ENCODE results near the gene WDTC1.

DNA sequence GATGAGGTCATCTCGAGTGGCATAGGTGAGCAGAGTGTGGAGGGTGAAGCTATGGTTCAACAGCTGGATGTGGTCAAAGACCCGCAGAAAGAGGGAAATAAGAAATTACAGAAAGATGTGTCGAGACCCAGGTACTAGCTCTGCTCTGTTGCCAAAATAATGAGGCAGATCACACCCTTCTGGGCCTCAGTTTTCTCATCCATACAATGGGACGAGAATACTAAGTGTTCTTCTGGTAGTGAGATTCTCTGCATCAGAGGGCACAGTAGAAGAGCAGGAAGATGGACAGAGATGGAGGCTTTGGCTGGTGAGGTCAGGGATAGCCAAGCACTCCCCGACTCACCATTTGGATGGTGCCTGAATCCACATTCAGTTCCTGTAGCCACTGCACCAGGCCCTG is 121.3 kb downstream of the WDTC1 start:
- TF ChIP-seq RBBP5 (IDR thresholded peaks at IDR 0.05; ENCODE audit: borderline replicate concordance, low read depth, low read length) (no peak), RNF2 (IDR thresholded peaks at IDR 0.05; ENCODE audit: borderline replicate concordance, low read depth, low read length, missing control alignments, poor library complexity, severe bottlenecking) (no peak), HDAC6 (IDR thresholded peaks at IDR 0.05; ENCODE audit: low read depth, low read length) (no peak), HDAC2 (IDR thresholded peaks at IDR 0.05; ENCODE audit: borderline replicate concordance in 1 of 2, low read depth in 2 of 2, low read length in 2 of 2) (no peak), MAFK (IDR thresholded peaks at IDR 0.05; ENCODE audit: low read depth, low read length) (no peak), TCF12 (IDR thresholded peaks at IDR 0.05; ENCODE audit: low read depth, low read length) (no peak), CEBPB (IDR thresholded peaks at IDR 0.05; ENCODE audit: low read depth, low read length) (no peak), SP1 (IDR thresholded peaks at IDR 0.05; ENCODE audit: low read depth, low read length) (no peak), POLR2AphosphoS5 (IDR thresholded peaks at IDR 0.05; ENCODE audit: low read depth, low read length) (no peak), NANOG (IDR thresholded peaks at IDR 0.05; ENCODE audit: insufficient read depth, low read depth, low read length, poor library complexity, severe bottlenecking) (no peak)
- TF ChIP-seq, protein P1, sequence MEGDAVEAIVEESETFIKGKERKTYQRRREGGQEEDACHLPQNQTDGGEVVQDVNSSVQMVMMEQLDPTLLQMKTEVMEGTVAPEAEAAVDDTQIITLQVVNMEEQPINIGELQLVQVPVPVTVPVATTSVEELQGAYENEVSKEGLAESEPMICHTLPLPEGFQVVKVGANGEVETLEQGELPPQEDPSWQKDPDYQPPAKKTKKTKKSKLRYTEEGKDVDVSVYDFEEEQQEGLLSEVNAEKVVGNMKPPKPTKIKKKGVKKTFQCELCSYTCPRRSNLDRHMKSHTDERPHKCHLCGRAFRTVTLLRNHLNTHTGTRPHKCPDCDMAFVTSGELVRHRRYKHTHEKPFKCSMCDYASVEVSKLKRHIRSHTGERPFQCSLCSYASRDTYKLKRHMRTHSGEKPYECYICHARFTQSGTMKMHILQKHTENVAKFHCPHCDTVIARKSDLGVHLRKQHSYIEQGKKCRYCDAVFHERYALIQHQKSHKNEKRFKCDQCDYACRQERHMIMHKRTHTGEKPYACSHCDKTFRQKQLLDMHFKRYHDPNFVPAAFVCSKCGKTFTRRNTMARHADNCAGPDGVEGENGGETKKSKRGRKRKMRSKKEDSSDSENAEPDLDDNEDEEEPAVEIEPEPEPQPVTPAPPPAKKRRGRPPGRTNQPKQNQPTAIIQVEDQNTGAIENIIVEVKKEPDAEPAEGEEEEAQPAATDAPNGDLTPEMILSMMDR (IDR thresholded peaks at IDR 0.05; ENCODE audit: control extremely low read depth in 1 of 3, insufficient read depth in 1 of 3, low read depth in 1 of 3, low read length in 3 of 3), result no peak
